Activated CD4-positive, alpha-beta T cell treated with anti-CD3 and anti-CD28 coated beads, Interleukin-2, Interleukin-4, amounts not matched to agents 100 ng/mL and 50 ng/mL, durations not matched to agents 16 hours and 8 hours (primary cell): ENCODE data around the gene IL36RN.

Experiments used
- DNase-seq: peaks from one replicate; pipeline ENCODE4 v3.0.0-alpha.2; 2020; ENCODE audit warnings: low spot score

The IL36RN gene

GRCh38 chr2:113058998-113059960 lies at the start of gene IL36RN:
IL36RN (plus strand) TSS chr2:113059198; CDS start chr2:113059439, 241 bp downstream.
- no peak for DNase-seq

DNA sequence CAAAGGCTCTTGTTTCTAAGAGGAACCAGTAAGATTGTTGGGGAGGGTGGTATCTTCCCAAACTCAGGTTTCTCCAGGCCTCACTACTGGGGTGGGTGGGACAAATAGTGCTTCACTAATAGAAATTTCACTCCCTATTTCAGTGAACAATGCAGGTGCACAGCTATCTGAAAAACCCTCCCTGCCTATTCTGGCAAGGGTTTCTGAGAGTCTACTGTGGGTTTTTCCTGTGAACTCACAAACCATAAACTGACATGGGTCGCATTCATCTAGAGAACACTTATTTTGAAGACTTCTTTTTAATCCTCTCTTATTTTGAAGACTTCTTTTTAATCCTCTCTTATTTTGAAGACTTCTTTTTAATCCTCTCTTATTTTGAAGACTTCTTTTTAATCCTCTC lies 49.4 kb upstream of the IL36RN start:
- DNase-seq: no peak

DNA sequence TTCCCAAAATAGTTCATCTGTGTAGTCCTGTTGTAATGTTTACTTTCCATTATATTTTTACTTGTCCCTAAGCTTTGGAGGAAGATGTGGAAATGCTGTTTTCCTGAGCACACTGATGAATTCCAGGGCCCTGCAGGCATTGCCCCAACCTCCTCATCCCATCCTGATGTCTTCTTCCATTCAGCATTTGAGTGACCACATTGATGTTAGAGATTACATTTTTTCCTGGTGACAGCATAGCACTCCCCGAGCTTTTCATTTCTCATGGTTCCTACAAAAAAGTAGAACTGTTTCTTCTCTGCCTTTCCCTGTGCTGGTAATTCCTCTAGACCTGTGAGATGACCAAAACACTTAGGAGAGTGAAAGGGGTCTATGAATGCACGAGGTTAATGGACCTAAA lies 48.9 kb upstream of the IL36RN start:
- DNase-seq: no peak

GRCh38 chr2:113011108-113011507 lies 47.9 kb upstream of the IL36RN start:
- DNase-seq: no peak

DNA sequence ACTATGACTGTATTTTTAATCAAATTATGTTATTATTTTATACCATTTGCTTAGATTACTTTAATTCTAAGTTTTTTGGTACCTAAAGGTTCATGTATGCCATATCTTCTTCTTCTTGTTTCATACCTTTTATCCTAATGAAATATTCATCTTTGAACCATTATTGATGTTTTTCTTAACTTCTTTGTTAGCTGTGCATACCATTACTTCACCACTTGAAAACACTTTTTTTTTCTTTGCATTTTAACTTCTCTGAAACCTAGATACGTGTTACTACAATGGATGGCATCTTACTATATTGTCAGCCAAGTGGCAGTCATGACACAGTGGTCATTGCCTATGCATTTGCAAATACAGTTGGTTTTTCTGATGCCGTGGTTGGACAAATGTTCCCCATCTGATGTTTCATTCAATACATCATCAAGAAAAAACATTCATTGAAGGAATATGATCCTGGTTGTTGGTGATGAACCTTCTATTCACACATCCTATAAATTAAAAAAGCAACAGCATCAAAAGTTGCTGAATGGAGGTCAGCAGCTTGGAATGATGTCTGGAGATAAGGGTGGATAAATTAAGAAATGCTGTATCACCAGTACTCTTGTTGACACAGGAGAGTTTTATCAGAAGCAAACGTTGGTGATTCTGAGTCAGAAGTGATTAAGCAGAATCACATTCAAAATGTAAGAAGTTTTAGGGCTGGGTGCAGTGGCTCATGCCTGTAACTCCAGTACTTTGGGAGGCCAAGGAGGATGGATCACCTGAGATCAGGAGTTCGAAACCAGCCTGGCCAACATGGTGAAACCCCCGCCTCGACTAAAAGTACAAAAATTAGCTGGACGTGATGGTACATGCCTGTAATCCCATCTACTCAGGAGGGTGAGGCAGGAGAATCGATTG lies 46.3 kb upstream of the IL36RN start:
- DNase-seq: no peak

DNA sequence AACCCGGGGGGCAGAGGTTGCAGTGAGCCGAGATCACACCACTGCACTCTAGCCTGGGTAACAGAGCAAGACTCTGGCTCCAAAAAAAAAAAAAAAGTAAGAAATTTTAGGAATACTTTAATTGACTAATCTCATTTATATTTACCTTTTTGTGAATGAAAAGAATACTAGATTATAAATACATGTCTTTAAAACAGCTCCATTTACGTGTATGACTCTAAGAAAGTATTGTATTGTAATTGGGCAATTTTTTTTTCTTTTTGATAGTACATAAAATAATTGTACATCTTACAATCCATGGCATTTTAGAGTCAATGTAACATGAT lies 45.7 kb upstream of the IL36RN start:
- DNase-seq: no peak

- no peak for DNase-seq
These were observed 44.9 kb upstream of the IL36RN start for GRCh38 chr2:113014067-113014466.

GRCh38 chr2:113015042-113015441 lies 44.0 kb upstream of the IL36RN start:
- no peak for DNase-seq

- DNase-seq: no peak
These were observed 43.3 kb upstream of the IL36RN start for GRCh38 chr2:113015655-113016054.

DNA sequence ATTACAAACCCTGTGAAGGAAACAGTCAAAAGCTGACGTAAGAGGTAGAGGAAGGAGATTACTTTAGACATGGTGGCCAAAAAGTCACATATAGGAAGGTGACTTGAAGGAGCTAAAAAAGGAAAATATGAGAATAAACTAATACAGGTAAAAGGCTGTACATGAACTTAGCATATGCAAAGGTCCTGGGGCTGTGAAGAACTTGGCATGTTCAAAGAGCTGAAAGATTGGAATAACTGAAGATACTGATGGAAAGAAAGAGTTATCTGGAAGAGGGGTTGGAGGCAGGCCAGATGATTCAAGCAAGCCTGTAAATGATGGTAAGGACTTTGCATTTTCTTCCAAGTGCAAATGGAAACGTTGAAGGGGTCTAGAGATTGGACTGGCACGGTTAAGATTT lies 40.5 kb upstream of the IL36RN start:
- no peak for DNase-seq

- no peak for DNase-seq
These were observed 37.7 kb upstream of the IL36RN start for GRCh38 chr2:113021312-113021711.

DNA sequence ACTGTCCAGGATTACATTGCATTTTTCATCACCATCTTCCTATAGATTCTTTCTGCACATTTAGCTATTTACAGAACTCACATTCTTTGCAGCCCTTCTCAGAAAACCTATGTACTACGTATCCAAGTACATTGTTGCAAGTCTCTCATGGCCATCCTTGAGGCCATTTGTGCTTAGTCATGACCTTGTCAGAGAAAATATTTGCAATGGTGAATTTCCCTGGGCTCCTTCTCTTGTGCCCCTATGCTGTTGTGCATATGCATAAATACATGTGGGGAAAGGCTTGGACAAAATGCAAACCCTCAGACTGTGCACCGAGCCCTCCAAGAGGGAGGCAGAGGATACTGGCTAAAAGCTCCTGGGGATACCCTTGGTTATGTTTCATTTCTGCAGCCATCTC lies 34.2 kb upstream of the IL36RN start:
- no peak for DNase-seq

- DNase-seq: no peak
These were observed 33.3 kb upstream of the IL36RN start for GRCh38 chr2:113025737-113026136.

GRCh38 chr2:113027691-113028090 lies 31.3 kb upstream of the IL36RN start:
- no peak for DNase-seq

DNA sequence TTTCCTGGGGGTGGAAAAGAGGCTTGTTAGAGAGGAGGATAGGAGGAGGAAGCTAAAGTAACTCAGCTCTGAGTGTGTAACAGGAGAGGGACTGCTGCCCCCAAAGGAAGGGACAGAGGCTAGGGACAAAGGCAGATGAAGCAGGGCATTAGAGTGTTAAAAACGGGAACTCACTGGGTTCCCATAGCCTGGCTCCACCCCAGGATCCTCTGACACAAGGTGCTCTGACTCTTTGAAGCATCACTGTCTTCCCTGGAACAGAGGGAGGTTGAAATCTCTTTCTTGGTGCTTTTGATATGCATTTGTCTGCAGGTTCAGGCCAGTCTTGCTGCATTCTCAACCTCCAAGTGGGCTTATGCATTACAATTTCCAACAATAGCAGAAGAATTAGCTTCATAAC lies 30.9 kb upstream of the IL36RN start:
- DNase-seq: no peak

GRCh38 chr2:113032737-113033136 lies 26.3 kb upstream of the IL36RN start:
- DNase-seq: no peak

- DNase-seq: no peak
These were observed 25.0 kb upstream of the IL36RN start for GRCh38 chr2:113034016-113034415.

DNA sequence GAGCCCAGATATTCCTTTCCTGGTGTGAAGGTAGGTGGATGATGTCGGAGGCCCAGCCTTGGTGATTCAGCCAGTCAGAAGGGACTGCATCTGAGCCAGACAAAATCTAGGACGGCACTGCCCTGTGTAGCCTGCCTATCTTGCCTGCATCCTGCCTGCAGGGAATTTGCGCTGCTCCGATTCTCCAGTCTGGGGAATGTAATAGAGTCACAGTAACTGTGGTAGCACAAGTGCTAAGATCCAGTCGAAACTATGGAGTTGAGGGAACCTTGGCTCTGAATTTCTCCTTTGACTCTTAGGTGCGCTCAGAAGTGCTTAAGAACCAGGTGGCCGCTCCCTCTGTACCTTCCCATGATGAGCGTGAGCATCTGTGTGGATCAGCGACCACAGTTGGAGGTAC lies 22.2 kb upstream of the IL36RN start:
- no peak for DNase-seq

GRCh38 chr2:113038291-113038690 lies 20.7 kb upstream of the IL36RN start:
- no peak for DNase-seq

DNA sequence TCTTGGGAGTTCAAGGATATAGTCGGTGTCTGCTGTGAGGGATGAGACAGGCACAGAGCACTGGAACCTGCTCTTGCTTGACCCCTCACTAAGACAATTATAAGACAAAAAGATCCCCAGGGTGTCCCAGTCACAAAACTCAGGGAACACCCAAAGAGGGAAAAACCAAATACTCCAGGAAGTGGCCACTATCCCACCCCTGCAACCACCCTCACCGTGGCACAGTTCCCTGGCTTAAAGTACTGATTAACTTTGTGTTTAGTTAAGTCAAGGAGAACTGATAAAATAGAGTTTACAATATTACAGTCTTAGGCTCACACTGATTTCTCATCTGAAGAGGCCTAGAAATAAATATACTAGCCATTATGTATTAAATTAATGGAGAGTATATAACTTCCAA lies 19.8 kb upstream of the IL36RN start:
- DNase-seq: no peak

- DNase-seq: no peak
These were observed 19.3 kb upstream of the IL36RN start for GRCh38 chr2:113039719-113040118.

- no peak for DNase-seq
These were observed 17.1 kb upstream of the IL36RN start for GRCh38 chr2:113041871-113042270.

GRCh38 chr2:113046465-113046864 lies 12.5 kb upstream of the IL36RN start:
- DNase-seq: no peak
